Retinal pigment epithelial cell (primary cell): ENCODE measurements around the gene GRAP2.
"Not testable (repeated sequence)": the region's sequence is repeated elsewhere in the genome, so short reads cannot be mapped to it uniquely, and the experiment has no call there.

Source experiments
- DNase-seq: peaks from one replicate; pipeline ENCODE4 v3.0.0-alpha.2; 2010; ENCODE audit warnings: low read depth
- H3K4me3 ChIP-seq: 2 replicates; pipeline ENCODE4 v1.5.1; 2011; ENCODE audit warnings: mild to moderate bottlenecking, low read length, control low read depth, moderate library complexity
- TF ChIP-seq, protein P1 (sequence below): conservative IDR thresholded peaks from 2 replicates; pipeline ENCODE4 v1.5.1; 2011; ENCODE audit warnings: low read depth, low read length, control low read depth, inconsistent platforms

The GRAP2 gene

DNA sequence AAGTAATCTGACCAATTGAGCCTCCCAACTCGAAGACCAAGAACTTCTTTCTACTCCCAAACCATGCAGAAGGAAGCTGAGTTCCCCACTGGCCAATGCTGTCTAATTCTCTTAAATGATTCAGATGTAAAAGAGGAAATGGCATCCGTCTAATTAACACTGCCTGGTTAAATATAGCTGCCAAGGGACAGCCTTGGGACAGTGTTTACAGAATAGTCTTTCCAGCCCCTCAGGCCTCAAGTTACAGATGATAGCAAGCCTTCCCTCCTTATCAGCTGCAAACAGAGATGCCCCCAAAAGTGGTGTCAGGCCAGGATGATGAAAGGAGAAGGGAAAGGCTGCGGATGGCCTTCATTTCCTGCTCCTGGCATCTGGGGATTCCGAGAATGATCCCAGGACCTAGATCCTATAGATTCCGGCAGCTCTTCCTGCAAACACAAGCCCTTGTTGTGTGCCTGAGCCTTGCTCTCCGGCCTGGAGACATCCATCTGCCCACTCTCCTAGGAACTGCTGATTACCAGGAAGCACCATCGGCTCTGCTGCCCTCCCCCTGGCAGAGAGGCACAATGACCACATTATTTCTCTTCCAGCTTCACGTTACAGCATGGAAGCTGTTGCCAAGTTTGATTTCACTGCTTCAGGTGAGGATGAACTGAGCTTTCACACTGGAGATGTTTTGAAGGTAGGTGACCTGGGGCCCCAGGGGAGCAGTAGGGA lies 45.8 kb downstream of the GRAP2 start:
- TF ChIP-seq, protein P1, sequence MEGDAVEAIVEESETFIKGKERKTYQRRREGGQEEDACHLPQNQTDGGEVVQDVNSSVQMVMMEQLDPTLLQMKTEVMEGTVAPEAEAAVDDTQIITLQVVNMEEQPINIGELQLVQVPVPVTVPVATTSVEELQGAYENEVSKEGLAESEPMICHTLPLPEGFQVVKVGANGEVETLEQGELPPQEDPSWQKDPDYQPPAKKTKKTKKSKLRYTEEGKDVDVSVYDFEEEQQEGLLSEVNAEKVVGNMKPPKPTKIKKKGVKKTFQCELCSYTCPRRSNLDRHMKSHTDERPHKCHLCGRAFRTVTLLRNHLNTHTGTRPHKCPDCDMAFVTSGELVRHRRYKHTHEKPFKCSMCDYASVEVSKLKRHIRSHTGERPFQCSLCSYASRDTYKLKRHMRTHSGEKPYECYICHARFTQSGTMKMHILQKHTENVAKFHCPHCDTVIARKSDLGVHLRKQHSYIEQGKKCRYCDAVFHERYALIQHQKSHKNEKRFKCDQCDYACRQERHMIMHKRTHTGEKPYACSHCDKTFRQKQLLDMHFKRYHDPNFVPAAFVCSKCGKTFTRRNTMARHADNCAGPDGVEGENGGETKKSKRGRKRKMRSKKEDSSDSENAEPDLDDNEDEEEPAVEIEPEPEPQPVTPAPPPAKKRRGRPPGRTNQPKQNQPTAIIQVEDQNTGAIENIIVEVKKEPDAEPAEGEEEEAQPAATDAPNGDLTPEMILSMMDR, result no peak
- H3K4me3 ChIP-seq, result no peak overlapping the region
- no peak for DNase-seq

DNA sequence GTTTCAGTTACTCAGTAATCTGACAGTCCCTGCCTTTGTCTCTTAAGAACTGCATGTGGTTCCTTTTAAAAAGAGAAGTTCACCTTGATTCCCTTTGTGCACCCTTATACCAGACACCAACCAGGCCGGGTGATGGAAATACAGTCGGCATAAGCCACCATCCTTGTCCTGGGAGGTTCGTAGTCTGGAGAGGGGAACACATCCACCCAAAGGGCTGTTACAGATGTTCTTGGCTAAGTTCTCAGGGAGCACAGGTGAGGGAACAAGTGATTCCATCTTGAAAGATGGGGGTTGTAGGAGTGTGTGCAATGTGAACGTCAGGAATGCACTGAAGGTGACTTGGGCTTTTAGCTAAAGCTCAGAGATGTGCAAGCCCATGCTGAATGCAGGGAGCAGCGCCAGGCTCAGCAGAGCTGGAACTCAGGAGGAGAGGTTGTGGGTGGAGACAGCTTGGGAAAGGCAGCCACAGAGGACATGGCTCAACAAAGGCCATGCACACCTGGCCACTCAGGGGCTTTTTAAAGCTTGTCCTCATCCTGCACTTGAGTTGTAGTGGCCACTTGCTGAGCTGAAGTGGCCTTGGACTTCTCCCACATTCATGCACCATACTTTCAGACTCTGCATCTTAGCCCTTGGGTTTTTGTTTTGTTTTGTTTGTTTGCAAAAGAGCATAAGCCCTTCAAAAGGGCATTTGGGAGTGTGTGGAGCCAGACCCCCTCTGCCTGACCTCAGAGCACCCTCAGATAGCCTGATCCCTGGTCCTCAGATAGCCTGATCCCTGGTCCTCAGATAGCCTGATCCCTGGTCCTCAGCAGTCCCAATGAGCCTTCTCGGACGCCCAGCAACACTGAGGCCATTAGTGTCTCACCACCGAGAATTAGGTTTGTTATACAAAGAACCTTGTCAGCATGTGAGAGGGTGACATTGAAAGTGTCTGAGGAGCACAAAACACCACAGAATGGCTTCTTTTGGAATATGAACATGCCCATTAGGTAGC lies 46.6 kb downstream of the GRAP2 start:
- no peak overlapping the region for H3K4me3 ChIP-seq
- TF ChIP-seq, protein P1, result no peak
- DNase-seq, result no peak

DNA sequence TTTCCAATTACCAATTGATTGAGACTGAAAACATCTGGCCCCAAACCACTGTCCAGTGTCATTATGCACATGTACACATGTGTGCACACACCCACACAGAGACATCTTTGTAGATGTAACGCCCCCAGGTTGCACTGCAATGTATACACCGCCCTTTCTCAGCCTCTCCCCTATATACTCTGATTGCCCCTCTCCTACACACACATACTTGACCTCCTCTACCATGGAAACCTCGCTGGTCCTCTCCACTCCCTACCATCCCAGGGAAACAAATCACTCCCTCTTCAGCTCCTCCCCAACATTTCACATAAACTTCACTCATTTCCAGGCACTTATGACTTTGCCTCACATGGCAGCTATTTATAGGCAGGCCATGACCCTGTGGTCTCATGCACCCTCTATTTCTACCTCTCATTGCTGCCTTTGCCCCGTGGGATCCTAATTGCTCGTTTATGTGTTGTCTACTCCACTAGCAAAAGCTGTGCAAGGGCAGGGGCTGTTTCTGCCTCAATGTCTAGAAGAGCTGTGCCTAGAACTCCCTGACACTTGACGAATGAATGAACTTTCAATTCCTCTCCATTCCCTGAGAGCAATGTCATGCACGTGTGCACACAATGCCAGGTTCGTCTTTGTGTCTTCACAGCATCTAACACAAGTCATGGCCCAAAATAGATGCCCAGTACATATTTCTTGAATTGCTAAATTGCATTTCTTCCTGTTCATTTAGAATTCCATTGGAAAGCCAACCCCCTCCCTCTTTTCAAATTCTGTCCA lies 49.3 kb downstream of the GRAP2 start:
- H3K4me3 ChIP-seq, result no peak overlapping the region
- no peak for DNase-seq
- TF ChIP-seq, protein P1, result no peak

DNA sequence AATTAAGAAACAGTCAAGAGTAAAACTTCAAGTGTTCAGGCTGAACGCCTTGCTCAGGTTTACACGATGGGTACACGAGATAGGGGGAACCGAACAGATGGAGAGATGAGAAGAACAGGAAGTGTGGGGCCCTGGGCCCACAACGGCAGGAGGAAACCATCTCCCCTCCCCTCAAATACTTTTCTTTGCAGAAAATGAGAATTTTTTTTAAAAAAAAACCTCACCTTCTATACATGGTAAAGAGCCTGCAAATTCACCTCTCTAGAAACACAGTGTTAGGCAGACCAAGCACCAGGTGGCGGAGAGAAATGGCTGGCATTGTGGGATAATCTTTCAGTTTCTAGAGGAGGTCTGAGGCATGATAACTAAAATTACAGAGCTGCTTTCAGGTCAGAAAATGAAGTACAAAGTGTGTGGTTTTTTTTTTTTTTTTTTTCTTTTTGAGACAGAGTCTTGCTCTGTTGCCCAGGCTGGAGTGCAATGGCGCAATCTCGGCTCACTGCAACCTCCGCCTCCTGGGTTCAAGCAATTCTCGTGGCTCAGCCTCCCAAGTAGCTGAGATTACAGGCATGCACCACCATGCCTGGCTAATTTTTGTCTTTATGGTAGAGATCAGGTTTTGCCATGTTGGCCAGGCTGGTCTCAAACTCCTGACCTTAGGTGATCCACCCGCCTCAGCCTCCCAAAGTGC lies 50.9 kb downstream of the GRAP2 start:
- not testable (repeated sequence) for H3K4me3 ChIP-seq, DNase-seq

DNA sequence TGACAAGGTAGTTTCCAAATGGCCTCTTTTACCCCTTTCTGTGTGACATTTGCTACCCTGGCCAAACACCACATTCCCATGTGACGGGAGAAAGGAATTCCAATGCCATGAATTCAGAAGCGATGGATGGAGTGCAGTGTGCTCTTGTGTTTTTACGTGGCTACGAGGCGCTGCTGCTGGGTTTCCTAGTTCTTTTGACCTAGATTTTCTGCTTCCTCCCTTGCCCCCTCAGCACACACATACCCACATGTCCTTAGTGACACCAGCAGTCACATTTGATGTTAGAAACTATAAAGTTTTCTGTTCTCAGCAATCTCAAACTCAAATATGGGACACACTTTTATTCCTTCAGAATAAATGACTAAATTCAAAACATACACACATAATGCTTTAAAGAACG lies 51.5 kb downstream of the GRAP2 start:
- no peak overlapping the region for H3K4me3 ChIP-seq
- no peak for DNase-seq
- TF ChIP-seq, protein P1, result no peak

DNA sequence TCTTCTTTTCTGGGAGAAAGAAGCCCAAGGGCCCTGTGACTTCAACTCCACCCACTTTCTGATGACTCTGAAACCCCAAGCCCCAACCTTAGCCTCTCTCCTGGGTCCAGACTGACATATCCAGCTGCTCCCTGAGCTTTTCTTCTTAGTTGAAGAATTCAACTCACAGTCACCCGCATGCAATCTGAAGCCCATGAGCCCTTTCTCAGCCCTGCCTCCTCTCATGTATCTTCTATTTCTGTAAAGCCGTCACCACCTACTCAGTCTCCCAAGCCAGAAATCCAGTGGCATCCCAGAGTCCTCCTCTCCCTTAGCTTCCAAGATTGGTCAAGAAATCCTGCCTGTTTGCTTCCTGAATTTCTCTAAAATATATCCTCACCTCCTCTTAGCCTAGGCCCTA lies 52.2 kb downstream of the GRAP2 start:
- H3K4me3 ChIP-seq, result no peak overlapping the region
- TF ChIP-seq, protein P1, result no peak
- DNase-seq, result no peak
